Fibroblast of peridontal ligament (primary cell): Measurements from ENCODE around the gene PDGFC.
"Not testable (repeated sequence)": the region's sequence is repeated elsewhere in the genome, so short reads cannot be mapped to it uniquely, and the experiment has no call there.

Source experiments
- DNase-seq: peaks from one replicate; pipeline ENCODE4 v3.0.0-alpha.2; 2010; ENCODE audit errors: extremely low read depth

The PDGFC gene

GRCh38 chr4:156901871-156902270 is 69.7 kb downstream of the PDGFC start:
- peak; percentile 58 for DNase-seq

- DNase-seq: peak; percentile 38
Measured at GRCh38 chr4:156898373-156899117, 73.1 kb downstream of the PDGFC start.

- no peak for DNase-seq
Measured at GRCh38 chr4:156896527-156896926, 75.1 kb downstream of the PDGFC start.

- no peak for DNase-seq
Measured at GRCh38 chr4:156894234-156894633, 77.4 kb downstream of the PDGFC start.

- DNase-seq: no peak
Measured at GRCh38 chr4:156892805-156893204, 78.8 kb downstream of the PDGFC start.

GRCh38 chr4:156889616-156890594 is 81.7 kb downstream of the PDGFC start:
- peak; percentile 93 for DNase-seq

GRCh38 chr4:156888762-156889161 is 82.8 kb downstream of the PDGFC start:
- peak; percentile 70 for DNase-seq

GRCh38 chr4:156886481-156886880 is 85.1 kb downstream of the PDGFC start:
- no peak for DNase-seq

DNA sequence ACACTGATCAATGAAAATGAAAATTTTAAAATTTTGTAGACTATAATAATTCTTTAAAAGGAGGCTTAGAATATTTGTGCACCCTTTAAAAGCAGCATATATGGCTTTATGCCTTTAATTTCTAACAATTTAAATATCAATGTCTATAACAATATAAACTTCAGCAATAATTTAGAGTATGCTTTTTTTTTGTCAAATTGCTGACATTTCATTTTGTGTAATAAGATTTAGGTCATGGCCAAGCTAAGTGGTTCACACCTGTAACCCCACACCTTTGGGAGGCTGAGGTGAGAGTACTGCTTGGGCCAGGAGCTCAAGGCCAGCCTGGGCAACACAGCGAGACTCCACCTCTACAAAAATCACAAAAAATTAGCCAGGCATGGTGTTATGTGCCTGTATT is 86.2 kb downstream of the PDGFC start:
- DNase-seq: no peak

DNA sequence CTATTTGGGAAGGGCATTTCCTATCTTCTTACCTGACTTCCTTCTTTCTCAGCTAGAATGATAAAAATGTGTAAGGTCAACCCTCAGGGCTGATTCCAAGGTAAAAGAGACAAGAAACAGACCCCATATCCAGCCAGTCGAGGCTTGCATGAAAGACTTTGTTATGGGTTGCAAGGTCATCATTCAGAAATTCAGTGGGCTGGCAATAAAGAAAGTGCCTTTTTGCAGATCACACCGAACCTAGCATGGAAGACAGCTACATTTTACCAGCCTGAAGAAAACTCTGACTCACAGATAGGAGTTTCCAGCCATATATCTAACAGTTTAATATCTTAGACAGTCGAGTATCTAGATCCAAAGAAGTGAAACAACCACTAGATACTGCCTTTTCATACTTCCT is 87.4 kb downstream of the PDGFC start:
- no peak for DNase-seq

DNA sequence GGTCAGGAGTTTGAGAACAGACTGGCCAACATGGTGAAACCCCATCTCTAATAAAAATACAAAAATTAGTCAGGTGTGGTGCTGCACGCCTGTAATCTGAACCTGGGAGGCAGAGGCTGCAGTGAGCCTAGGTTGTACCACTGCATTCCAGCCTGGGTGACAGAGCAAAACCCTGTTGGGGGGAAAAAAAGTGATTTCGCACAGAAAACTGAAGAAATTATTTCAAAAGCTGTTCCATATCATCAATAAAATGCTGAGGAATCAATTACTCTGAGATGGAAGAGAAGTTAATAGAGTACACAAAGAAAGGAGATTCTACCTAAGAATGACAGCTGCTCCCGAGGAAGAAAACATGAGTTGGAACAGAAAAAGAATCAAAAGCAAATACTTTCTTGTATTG is 95.9 kb downstream of the PDGFC start:
- no peak for DNase-seq

GRCh38 chr4:156875055-156875454 is 96.5 kb downstream of the PDGFC start:
- no peak for DNase-seq

GRCh38 chr4:156873799-156874198 is 97.8 kb downstream of the PDGFC start:
- DNase-seq: no peak

DNA sequence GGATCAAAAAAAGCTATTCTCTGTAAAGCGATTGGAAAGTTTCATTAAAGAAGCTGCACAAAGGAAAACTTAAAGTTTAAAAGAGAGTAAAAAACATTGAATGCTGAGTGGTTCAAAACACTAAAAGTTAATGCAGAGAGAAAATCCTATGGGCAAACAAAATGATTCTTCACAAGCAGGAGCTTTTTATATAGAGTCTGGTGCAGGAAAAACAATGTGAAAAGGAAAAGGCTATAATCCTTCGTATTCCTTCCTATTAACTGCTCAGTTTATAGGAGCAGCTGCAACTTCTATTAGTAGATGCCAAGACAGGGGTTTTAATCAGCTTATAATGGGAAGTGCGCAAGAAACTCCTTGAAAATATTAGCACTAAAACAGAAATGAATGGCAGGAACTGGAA is 100.7 kb downstream of the PDGFC start:
- no peak for DNase-seq

GRCh38 chr4:156870131-156870530 is 101.5 kb downstream of the PDGFC start:
- DNase-seq: peak; percentile 79

GRCh38 chr4:156866088-156866487 is 105.5 kb downstream of the PDGFC start:
- DNase-seq: not testable (repeated sequence)

GRCh38 chr4:156865451-156865850 is 106.1 kb downstream of the PDGFC start:
- peak; percentile 60 for DNase-seq

DNA sequence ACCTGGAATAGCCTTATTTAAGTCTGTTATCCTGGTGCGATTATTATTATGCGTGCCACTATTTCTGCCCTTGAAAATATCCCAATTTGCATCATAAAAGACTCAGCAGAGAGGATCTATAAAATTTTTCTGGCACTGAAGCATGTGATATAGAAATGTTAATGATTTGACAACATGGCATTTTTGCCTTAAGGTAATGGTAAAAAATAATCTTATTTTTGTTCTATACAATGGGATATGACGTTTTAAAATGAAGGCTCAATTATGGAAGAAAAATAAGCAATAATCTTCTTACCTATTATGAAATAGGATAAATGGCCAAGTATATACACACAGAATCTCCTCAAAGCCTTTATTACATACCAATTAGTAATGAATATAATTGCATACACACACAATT is 113.5 kb downstream of the PDGFC start:
- DNase-seq: no peak

GRCh38 chr4:156838761-156839160 is 132.8 kb downstream of the PDGFC start:
- peak; percentile 27 for DNase-seq

- DNase-seq: no peak
Measured at GRCh38 chr4:156837625-156838345, 133.8 kb downstream of the PDGFC start.

DNA sequence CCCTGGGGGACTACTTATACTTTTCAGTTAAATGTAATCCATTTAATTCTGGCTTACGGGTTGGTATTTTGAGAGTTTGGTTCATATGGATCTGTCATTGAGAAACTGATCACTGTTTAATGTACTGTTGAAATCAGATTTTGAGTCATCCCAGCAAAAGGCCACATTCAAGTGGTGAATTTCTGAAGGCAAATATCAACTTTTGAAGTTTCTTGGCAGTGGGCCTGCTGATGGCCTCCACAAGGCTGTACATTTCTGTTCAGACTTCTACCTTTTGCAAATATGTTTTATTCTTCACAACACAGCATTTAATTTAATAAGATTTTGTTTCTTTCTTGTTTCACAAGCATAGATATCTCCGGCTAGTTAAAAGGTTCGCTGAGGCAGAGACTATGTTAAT is 138.7 kb downstream of the PDGFC start:
- peak; percentile 42 for DNase-seq

- DNase-seq: peak; percentile 67
Measured at GRCh38 chr4:156830351-156830750, 141.2 kb downstream of the PDGFC start.
